Adrenal gland (tissue), 5 donors: ENCODE results near the gene PLEKHG4B.

Experiments used
- POLR2A ChIP-seq, 2 donors: fragments of 450-650 bp; IDR thresholded peaks; one replicate each; pipeline ENCODE4 v1.6.1; 2017; ENCODE audit warnings: antibody characterized with exemption in 2 of 2, mild to moderate bottlenecking in 2 of 2, moderate library complexity in 1 of 2
- TF ChIP-seq, protein P1 (sequence below), 6 experiments: fragments of 450-650 bp in 4 of 6; fragments of 200-600 bp in 2 of 6; sonication (generic) in 1 of 6; IDR thresholded peaks; 1 replicate in 5 of 6; 2 replicates in 1 of 6; pipeline versions ENCODE4 v1.5.1 to v1.8.0; 2016 to 2021; ENCODE audit warnings: antibody characterized with exemption in 6 of 6, mild to moderate bottlenecking in 2 of 6, moderate library complexity in 1 of 6
- donor health status: DM: no; HTN: no; CAD: no.

DNA sequence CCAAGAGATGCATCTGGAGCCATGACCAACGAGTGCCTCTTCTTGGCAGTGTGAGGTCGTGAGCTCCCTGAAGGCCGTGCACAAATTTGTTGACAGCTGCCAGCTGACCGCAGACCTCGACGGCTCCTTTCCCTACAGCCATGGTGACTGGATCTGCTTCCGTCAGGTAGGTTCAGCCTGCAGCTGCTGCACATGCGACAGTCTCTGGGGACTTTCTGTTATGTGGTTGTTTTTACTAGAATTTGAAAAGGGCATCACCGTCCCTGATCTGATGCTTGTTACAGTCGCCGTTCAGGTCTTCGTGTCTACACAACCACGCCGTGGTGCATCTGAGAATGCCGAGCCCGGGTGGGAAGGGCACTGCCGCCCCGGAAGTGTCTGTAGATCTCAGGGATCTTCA lies 62.9 kb downstream of the PLEKHG4B start:
- TF ChIP-seq, protein P1, sequence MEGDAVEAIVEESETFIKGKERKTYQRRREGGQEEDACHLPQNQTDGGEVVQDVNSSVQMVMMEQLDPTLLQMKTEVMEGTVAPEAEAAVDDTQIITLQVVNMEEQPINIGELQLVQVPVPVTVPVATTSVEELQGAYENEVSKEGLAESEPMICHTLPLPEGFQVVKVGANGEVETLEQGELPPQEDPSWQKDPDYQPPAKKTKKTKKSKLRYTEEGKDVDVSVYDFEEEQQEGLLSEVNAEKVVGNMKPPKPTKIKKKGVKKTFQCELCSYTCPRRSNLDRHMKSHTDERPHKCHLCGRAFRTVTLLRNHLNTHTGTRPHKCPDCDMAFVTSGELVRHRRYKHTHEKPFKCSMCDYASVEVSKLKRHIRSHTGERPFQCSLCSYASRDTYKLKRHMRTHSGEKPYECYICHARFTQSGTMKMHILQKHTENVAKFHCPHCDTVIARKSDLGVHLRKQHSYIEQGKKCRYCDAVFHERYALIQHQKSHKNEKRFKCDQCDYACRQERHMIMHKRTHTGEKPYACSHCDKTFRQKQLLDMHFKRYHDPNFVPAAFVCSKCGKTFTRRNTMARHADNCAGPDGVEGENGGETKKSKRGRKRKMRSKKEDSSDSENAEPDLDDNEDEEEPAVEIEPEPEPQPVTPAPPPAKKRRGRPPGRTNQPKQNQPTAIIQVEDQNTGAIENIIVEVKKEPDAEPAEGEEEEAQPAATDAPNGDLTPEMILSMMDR (IDR thresholded peaks at IDR 0.05): no peak
- TF ChIP-seq POLR2A (IDR thresholded peaks at IDR 0.05): no peak
